WTC11 (cell line): ENCODE data around the gene GDNF. TPM values are rescaled to one million over a fixed set of nuclear protein-coding genes. Genes with fewer than 3 reads are reported as not detected.

Experiments used
- ATAC-seq: fragments of 200-7000 bp; cut with Tn5 transposase; 2 replicates; pipeline ENCODE4 v1.10.0; 2021; ENCODE audit warnings: mild to moderate bottlenecking, moderate library complexity
- CTCF ChIA-PET: fragments of 300-600 bp; sonication (Branson Sonifier 250); formaldehyde crosslinking; loops from one replicate; lab custom pipeline; 2021; ENCODE audit warnings: antibody characterized with exemption; lab: Charles Lee
- POLR2A ChIA-PET: fragments of 350-600 bp; sonication (Branson Sonifier 250); formaldehyde crosslinking; loops from one replicate; lab custom pipeline; 2021; ENCODE audit warnings: antibody characterized with exemption; lab: Charles Lee
- DNase-seq: peaks from one replicate; pipeline ENCODE4 v3.0.0; 2021; ENCODE audit warnings: low spot score
- H3K27ac Mint-ChIP-seq: 2 replicates; pipeline ENCODE4 v1.8.0; 2021; ENCODE audit warnings: mixed read lengths
- H3K27me3 Mint-ChIP-seq: 2 replicates; pipeline ENCODE4 v1.8.0; 2021; ENCODE audit warnings: low read depth, mild to moderate bottlenecking, moderate library complexity, mixed read lengths
- H3K36me3 Mint-ChIP-seq: 2 replicates; pipeline ENCODE4 v1.8.0; 2021; ENCODE audit warnings: mixed read lengths
- H3K4me1 Mint-ChIP-seq: 2 replicates; pipeline ENCODE4 v1.8.0; 2022; ENCODE audit warnings: mixed read lengths
- H3K4me3 Mint-ChIP-seq: 2 replicates; pipeline ENCODE4 v1.8.0; 2021; ENCODE audit warnings: mild to moderate bottlenecking, moderate library complexity, mixed read lengths
- H3K9me3 Mint-ChIP-seq: 2 replicates; pipeline ENCODE4 v1.8.0; 2021; ENCODE audit warnings: mixed read lengths
- E2F4 ChIP-seq: sonication (generic); formaldehyde crosslinking; IDR thresholded peaks from 2 replicates; pipeline ENCODE4 v1.8.1; 2022; ENCODE audit warnings: low read depth, mild to moderate bottlenecking, moderate library complexity, missing genetic modification reagents, borderline replicate concordance
- ERG ChIP-seq: fragments of 250-450 bp; sonication (Bioruptor Pico); IDR thresholded peaks from 2 replicates; pipeline ENCODE4 v1.8.0; 2021; ENCODE audit warnings: mild to moderate bottlenecking
- FOXJ3 ChIP-seq: sonication (generic); formaldehyde crosslinking; IDR thresholded peaks from 2 replicates; pipeline ENCODE4 v1.9.0; 2021; ENCODE audit warnings: missing genetic modification reagents, mild to moderate bottlenecking, borderline replicate concordance
- FOXP1 ChIP-seq: sonication (generic); formaldehyde crosslinking; IDR thresholded peaks from 2 replicates; pipeline ENCODE4 v1.8.0; 2022; ENCODE audit warnings: missing genetic modification reagents, mild to moderate bottlenecking, moderate library complexity, borderline replicate concordance
- HMGA2 ChIP-seq: fragments of 250-450 bp; sonication (Bioruptor Pico); IDR thresholded peaks from 2 replicates; pipeline ENCODE4 v1.4.0; 2021; ENCODE audit warnings: mild to moderate bottlenecking, moderate library complexity
- IRF1 ChIP-seq: sonication (generic); formaldehyde crosslinking; IDR thresholded peaks from 2 replicates; pipeline ENCODE4 v1.8.0; 2023; ENCODE audit warnings: missing genetic modification reagents
- IRF2 ChIP-seq: sonication (generic); formaldehyde crosslinking; IDR thresholded peaks from 2 replicates; pipeline ENCODE4 v1.8.0; 2022; ENCODE audit warnings: low read depth, missing genetic modification reagents, borderline replicate concordance
- JUN ChIP-seq: sonication (generic); formaldehyde crosslinking; IDR thresholded peaks from 2 replicates; pipeline ENCODE4 v1.8.0; 2023; ENCODE audit warnings: mild to moderate bottlenecking, missing genetic modification reagents
- MAX ChIP-seq: sonication (generic); formaldehyde crosslinking; IDR thresholded peaks from 2 replicates; pipeline ENCODE4 v1.8.0; 2022; ENCODE audit warnings: mild to moderate bottlenecking, missing genetic modification reagents
- NFATC4 ChIP-seq: fragments of 250-450 bp; sonication (Bioruptor Pico); IDR thresholded peaks from 2 replicates; pipeline ENCODE4 v1.9.0; 2021; ENCODE audit warnings: mild to moderate bottlenecking
- NR2C2 ChIP-seq: sonication (generic); formaldehyde crosslinking; IDR thresholded peaks from 2 replicates; pipeline ENCODE4 v1.8.0; 2022; ENCODE audit warnings: mild to moderate bottlenecking, missing genetic modification reagents
- TEAD1 ChIP-seq: sonication (generic); formaldehyde crosslinking; IDR thresholded peaks from 2 replicates; pipeline ENCODE4 v1.8.0; 2022; ENCODE audit warnings: mild to moderate bottlenecking, missing genetic modification reagents
- ZBTB43 ChIP-seq: sonication (generic); formaldehyde crosslinking; IDR thresholded peaks from 2 replicates; pipeline ENCODE4 v1.8.1; 2023; ENCODE audit warnings: mild to moderate bottlenecking, missing genetic modification reagents
- ZMAT4 ChIP-seq: fragments of 250-450 bp; sonication (Bioruptor Pico); IDR thresholded peaks from 2 replicates; pipeline ENCODE4 v1.9.0; 2021; ENCODE audit warnings: mild to moderate bottlenecking
- ZNF281 ChIP-seq: sonication (generic); formaldehyde crosslinking; IDR thresholded peaks from 2 replicates; pipeline ENCODE4 v1.8.0; 2023; ENCODE audit warnings: mild to moderate bottlenecking, missing genetic modification reagents
- ZNF416 ChIP-seq: fragments of 250-450 bp; sonication (Bioruptor Pico); IDR thresholded peaks from 2 replicates; pipeline ENCODE4 v1.9.0; 2021; ENCODE audit warnings: mild to moderate bottlenecking, inconsistent platforms
- ZNF532 ChIP-seq: fragments of 250-450 bp; sonication (Bioruptor Pico); IDR thresholded peaks from 2 replicates; pipeline ENCODE4 v1.9.0; 2021; ENCODE audit warnings: mild to moderate bottlenecking, borderline replicate concordance
- ZNF671 ChIP-seq: fragments of 250-450 bp; sonication (Bioruptor Pico); IDR thresholded peaks from 2 replicates; pipeline ENCODE4 v1.8.0; 2021; ENCODE audit warnings: mild to moderate bottlenecking
- ZSCAN18 ChIP-seq: fragments of 250-450 bp; sonication (Bioruptor Pico); IDR thresholded peaks from 2 replicates; pipeline ENCODE4 v2.1.2; 2022; ENCODE audit warnings: mild to moderate bottlenecking, moderate library complexity
- total RNA-seq: library from RNA; stranded (reverse); gene quantifications from 3 replicates; pipeline ENCODE4 v1.2.3, GENCODE V29; 2021

The GDNF gene
- total RNA-seq, 1 experiment from 2014 or later: 4.7 TPM

- Mint-ChIP-seq H3K4me1 (no peaks in the 10 kb centered on the region), H3K4me3 (no peak overlapping the region), H3K9me3 (peaks cover 18% of the 10 kb centered on the region), H3K27me3 (no peaks in the 10 kb centered on the region)
- TF ChIP-seq E2F4 (CRISPR knock-in tag): no peak
- TF ChIP-seq ZNF532 (CRISPR knock-in tag): no peak
- TF ChIP-seq FOXJ3 (CRISPR knock-in tag): no peak
- no peak for TF ChIP-seq NR2C2 (CRISPR knock-in tag)
- no peak for TF ChIP-seq ERG (CRISPR knock-in tag)
- no peak for TF ChIP-seq ZMAT4 (CRISPR knock-in tag)
- TF ChIP-seq IRF2 (CRISPR knock-in tag): no peak
- TF ChIP-seq, all 79 proteins: peak for 0
- no peak overlapping the region for H3K27ac Mint-ChIP-seq
- DNase-seq (no peak), ATAC-seq (no peak)
- CTCF ChIA-PET: no interaction called here
- peaks cover 8% of the 10 kb centered on the region for H3K36me3 Mint-ChIP-seq
- POLR2A ChIA-PET: no interaction called here
These were observed 18.4 kb upstream of the GDNF start for GRCh38 chr5:37858250-37858649.

- TF ChIP-seq HMGA2 (CRISPR knock-in tag) (no peak), FOXP1 (no peak), MAX (CRISPR knock-in tag) (no peak), TEAD1 (CRISPR knock-in tag) (no peak)
- Mint-ChIP-seq H3K4me3 (no peak overlapping the region), H3K4me1 (no peaks in the 10 kb centered on the region), H3K36me3 (peaks cover 8% of the 10 kb centered on the region), H3K27me3 (no peaks in the 10 kb centered on the region), H3K27ac (no peak overlapping the region), H3K9me3 (peaks cover 18% of the 10 kb centered on the region)
- no peak for DNase-seq
- POLR2A ChIA-PET: no interaction called here
- CTCF ChIA-PET: no interaction called here
- no peak for ATAC-seq
These were observed 17.9 kb upstream of the GDNF start for GRCh38 chr5:37857696-37858095.

- DNase-seq (no peak), ATAC-seq (no peak)
- ChIA-PET POLR2A (no interaction called here), CTCF (no interaction called here)
- Mint-ChIP-seq H3K27me3 (no peaks in the 10 kb centered on the region), H3K27ac (no peak overlapping the region), H3K9me3 (peaks cover 18% of the 10 kb centered on the region), H3K4me1 (no peaks in the 10 kb centered on the region), H3K4me3 (no peak overlapping the region), H3K36me3 (peaks cover 8% of the 10 kb centered on the region)
- TF ChIP-seq ZNF281 (CRISPR knock-in tag): no peak
- no peak for TF ChIP-seq IRF2 (CRISPR knock-in tag)
- TF ChIP-seq ZNF416 (CRISPR knock-in tag): no peak
- TF ChIP-seq ZNF671 (CRISPR knock-in tag): no peak
- TF ChIP-seq ZBTB43 (CRISPR knock-in tag): no peak
- TF ChIP-seq NFATC4 (CRISPR knock-in tag): no peak
- no peak for TF ChIP-seq JUN
- no peak for TF ChIP-seq IRF1
- TF ChIP-seq ZSCAN18: no peak
These were observed 15.6 kb upstream of the GDNF start for GRCh38 chr5:37855438-37855837.
